Measurements from ENCODE around the gene ZBTB45.

The ZBTB45 gene

DNA sequence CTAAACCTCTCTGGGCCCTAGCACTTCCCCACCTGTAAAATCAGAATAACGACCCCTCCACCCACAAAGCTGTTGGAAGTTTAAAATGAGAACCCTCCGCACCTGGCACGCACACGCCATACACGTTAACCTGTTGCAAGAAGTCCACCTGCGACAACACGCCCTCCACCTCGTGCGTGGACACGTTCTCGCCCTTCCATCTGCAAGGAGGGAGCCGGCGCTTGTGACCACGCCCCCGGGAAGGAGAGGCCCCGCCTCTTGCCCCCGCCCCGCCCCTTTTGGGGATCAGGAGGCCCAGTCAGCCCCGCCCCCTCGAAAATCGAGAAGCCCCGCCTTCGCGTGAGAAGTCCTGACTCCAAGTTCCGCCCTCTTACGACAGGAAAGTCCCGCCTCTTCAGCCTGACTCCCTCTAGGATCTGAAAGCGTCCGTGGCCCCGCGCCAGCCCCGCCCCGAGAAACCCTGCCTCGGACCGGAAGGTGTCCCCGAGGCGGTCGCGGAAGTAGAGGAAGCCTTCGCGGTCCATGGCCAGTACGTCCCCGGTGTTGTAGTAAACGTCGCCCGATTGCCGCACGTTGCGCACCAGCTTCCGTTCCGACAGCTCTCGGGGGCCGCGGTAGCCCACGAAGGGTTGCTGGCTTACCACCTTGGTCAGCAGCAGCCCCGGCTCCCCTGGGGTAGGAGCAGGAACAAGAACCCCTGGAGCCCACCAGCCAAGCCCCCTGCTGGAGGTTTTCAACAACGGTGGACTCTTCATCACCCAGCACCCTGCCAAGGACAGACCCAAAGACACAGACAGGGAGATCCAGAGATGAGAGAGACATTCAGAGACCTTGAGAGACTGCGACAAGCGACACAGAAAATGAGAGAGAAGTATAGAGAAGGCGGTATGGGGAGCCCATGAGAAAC is 20.3 kb downstream of the ZBTB45 start (continued):
- TF ChIP-seq ZNF335 (tag by site-specific recombination; conservative IDR thresholded peaks at IDR 0.05) (peak; percentile 53; the same call in 1 of the 2 replicates), ZNF629 (tag by site-specific recombination; IDR thresholded peaks at IDR 0.05) (peak; percentile 25; the same call in 1 of the 2 replicates), ZNF138 (tag by site-specific recombination; IDR thresholded peaks at IDR 0.05; ENCODE audit: borderline replicate concordance) (0 out of 2 replicates have a peak, but pooled peaks have one; percentile 17), ZNF184 (tag by site-specific recombination; IDR thresholded peaks at IDR 0.05) (no peak), ZNF2 (tag by site-specific recombination; IDR thresholded peaks at IDR 0.05) (0 out of 2 replicates have a peak, but pooled peaks have one; percentile 28), ZNF791 (tag by site-specific recombination; IDR thresholded peaks at IDR 0.05) (no peak), ZNF670 (tag by site-specific recombination; IDR thresholded peaks at IDR 0.05; ENCODE audit: low read depth) (no peak), ZFP3 (tag by site-specific recombination; IDR thresholded peaks at IDR 0.05; ENCODE audit: low read depth) (no peak), ZNF521 (tag by site-specific recombination; IDR thresholded peaks at IDR 0.05) (no peak), IKZF3 (tag by site-specific recombination; IDR thresholded peaks at IDR 0.05) (0 out of 2 replicates have a peak, but pooled peaks have one; percentile 57), KLF7 (tag by site-specific recombination; IDR thresholded peaks at IDR 0.05; ENCODE audit: borderline replicate concordance) (no peak), ZBTB20 (tag by site-specific recombination; IDR thresholded peaks at IDR 0.05) (peak; percentile 58; the same call in 1 of the 2 replicates), HOXC10 (CRISPR knock-in tag; IDR thresholded peaks at IDR 0.05) (0 out of 2 replicates have a peak, but pooled peaks have one; percentile 59), REST (tag by site-specific recombination; IDR thresholded peaks at IDR 0.05) (peak; percentile 79), ZNF600 (tag by site-specific recombination; IDR thresholded peaks at IDR 0.05) (no peak), MZF1 (tag by site-specific recombination; IDR thresholded peaks at IDR 0.05; ENCODE audit: borderline replicate concordance) (no peak), ZBTB10 (tag by site-specific recombination; IDR thresholded peaks at IDR 0.05) (no peak), ZNF623 (tag by site-specific recombination; IDR thresholded peaks at IDR 0.05) (0 out of 2 replicates have a peak, but pooled peaks have one; percentile 17), ZNF677 (tag by site-specific recombination; IDR thresholded peaks at IDR 0.05) (no peak), ZNF837 (tag by site-specific recombination; IDR thresholded peaks at IDR 0.05) (no peak), ZBTB11 (tag by site-specific recombination; conservative IDR thresholded peaks at IDR 0.05; ENCODE audit: low read depth) (peak; percentile 99), KLF8 (tag by site-specific recombination; IDR thresholded peaks at IDR 0.05) (peak; percentile 80), BCL11A (tag by site-specific recombination; IDR thresholded peaks at IDR 0.05; ENCODE audit: low read depth) (no peak), ZNF549 (tag by site-specific recombination; IDR thresholded peaks at IDR 0.05) (no peak), GLIS1 (tag by site-specific recombination; IDR thresholded peaks at IDR 0.05) (peak; percentile 46; the same call in 1 of the 2 replicates)
- TF ChIP-seq, protein P1, sequence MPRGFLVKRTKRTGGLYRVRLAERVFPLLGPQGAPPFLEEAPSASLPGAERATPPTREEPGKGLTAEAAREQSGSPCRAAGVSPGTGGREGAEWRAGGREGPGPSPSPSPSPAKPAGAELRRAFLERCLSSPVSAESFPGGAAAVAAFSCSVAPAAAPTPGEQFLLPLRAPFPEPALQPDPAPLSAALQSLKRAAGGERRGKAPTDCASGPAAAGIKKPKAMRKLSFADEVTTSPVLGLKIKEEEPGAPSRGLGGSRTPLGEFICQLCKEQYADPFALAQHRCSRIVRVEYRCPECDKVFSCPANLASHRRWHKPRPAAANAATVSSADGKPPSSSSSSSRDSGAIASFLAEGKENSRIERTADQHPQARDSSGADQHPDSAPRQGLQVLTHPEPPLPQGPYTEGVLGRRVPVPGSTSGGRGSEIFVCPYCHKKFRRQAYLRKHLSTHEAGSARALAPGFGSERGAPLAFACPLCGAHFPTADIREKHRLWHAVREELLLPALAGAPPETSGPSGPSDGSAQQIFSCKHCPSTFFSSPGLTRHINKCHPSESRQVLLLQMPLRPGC (tag by site-specific recombination; IDR thresholded peaks at IDR 0.05): no peak
- TF ChIP-seq, protein P2, sequence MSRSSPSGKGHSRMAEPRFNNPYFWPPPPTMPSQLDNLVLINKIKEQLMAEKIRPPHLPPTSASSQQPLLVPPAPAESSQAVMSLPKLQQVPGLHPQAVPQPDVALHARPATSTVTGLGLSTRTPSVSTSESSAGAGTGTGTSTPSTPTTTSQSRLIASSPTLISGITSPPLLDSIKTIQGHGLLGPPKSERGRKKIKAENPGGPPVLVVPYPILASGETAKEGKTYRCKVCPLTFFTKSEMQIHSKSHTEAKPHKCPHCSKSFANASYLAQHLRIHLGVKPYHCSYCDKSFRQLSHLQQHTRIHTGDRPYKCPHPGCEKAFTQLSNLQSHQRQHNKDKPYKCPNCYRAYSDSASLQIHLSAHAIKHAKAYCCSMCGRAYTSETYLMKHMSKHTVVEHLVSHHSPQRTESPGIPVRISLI (tag by site-specific recombination; IDR thresholded peaks at IDR 0.05): no peak
